GM10847 (cell line): ENCODE data around the gene GABARAP.

ENCODE experiments used
- POLR2A ChIP-seq: IDR thresholded peaks from 2 replicates; pipeline ENCODE4 v1.6.1; 2011; ENCODE audit not compliant: insufficient read length; ENCODE audit errors: extremely low read depth

GABARAP gene

GRCh38 chr17:7263801-7264078 is 21.5 kb upstream of the GABARAP start:
- no peak for TF ChIP-seq POLR2A

DNA sequence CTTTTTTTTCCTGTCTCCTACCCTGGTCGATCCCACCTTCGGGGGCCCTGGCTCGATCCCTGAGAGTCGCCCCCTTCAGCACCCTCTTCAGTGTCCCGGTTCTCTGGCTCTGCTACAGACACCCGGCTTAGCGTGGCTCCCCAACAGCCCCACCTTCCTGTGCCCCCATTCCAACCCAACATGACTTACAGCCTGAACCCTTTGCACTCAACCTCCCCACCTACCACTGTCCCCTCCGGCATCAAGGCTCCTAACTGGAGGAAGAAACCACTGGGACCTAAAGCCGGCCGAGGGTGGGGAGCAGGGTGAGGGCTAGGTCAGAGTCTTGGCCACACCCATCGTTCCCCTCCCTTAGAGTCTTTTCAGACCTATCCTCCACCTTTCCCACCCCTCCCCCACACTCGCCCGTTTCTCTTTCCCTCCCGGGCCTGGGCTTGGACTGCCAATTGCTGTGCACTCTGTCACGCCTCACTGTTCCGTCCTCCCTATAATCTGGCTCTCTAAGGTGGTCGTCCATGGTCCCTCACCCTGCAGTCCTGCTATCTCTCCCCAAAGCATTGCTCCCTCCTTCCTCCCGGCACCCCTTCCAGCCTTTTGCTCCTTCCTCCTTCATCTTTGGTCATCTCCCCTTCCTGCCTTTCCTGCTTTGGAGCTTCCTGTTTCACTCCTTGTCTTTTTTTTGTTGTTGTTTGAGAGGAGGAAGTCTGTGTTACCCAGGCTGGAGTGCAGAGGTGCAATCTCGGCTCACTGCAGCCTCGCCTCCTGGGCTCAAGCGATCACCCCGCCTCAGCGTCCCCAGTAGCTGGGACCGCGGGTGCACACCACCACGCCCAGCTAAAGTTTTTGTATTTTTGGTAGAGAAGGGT is 20.9 kb upstream of the GABARAP start:
- no peak for TF ChIP-seq POLR2A

DNA sequence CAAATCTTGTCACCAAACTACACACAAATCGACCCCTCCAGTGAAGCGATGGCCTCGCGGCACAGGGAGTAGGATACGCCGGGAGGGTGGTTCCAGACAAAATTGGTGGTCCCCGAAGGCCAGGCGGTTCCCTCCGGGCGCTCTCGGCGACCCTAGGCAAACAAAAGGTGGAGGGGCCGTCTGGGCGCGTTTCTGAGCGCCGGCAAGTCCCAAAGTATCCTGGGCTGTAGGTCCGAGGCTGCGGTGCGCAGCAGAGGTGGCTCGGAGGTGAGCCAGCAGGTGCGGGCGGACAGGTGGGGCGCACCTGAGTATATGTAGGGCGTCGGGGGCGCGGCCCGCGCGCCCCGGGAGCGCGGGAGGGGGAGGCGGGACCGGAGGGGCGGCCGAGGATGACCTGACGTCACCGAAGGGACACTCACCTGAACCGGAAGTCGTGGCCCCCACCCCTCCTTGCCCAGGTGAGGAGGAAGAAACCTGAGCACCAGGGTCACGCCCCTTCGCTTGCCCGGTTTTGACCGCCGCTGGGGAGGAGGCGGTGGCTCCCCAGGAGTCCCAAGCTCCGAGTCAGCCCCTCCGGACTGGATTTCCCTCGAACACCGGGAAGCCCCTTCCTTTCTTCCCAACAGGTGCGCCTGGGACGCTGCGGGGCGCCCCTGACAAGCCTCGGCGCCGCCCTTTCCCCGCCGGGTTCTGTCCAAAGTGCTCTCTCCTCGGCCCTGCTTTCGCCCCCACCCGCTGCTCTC is 20.1 kb upstream of the GABARAP start, which contains the start of gene CLDN7:
CLDN7 (minus strand) TSS at position 287 of the 743 bp plus-strand sequence. CDS start 435 bp downstream, outside the sequence.
- no peak for TF ChIP-seq POLR2A

DNA sequence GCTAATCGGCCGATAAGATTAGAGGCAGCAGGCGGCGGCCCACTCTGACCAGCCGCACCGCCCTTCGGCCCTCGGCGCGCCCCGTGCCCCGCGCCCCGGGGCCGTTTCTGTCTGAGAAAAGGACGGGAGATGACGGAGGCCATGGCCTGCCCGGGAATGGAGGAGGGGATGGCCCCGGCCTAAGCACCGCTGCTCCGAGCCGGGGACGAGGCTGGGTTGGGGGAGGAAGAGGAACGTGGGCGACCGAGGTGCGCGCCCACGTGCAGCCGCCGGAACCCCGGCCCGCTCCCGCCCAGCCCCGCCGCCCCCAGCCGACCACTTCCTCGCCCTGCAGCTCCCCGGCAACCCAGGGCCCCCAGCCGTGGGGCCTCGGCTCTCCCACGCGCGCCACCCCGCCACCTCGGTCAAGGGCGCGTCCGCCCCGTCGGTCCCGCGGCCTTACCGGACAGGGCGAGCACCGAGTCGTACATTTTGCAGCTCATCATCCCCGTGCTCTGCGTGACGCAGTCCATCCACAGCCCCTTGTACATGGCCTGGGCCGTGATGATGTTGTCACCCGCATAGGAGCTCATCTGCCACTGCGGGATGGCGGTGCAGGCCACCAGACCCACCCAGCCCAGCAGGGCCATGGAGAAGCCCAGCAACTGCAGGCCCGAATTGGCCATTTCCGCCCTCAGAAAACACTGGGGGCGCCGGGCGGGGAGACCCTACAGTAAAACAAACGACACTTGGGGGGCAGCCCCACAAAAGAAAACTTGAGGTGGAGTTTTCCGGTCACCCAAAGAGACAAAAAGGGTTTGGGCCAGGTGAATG is 19.3 kb upstream of the GABARAP start:
- no peak for TF ChIP-seq POLR2A

DNA sequence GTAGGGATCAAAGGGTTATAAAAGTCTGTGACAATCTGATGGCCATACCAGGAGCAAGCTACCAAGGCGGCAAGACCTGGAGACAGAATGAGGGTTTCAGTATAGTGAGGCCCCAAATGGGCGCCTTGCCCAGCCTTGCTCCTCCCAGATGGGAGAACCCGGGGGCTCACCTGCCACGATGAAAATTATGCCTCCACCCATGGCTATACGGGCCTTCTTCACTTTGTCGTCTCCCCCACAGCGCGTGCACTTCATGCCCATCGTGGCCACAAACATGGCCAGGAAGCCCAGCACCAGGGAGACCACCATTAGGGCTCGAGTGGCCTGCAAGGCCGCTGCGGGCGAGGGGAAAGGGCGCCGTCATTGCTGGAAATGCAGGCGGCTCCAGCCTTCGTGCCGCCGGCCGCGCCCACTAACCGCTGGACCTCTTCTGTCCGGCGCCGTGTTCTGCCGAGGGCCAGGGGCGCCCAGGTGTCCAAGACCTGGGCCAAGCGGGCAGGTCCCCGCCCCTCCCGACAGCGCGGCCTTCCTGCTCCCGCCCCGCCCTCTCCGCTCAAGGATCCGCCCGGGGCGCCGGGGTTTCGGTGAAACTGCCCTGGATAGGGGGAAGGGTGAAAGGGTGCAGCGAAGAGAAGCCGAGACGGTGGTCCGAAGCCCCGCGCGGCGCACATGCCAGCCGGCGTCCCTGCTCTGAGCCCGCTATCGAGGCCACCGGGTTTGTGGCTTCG is 18.6 kb upstream of the GABARAP start:
- no peak for TF ChIP-seq POLR2A

DNA sequence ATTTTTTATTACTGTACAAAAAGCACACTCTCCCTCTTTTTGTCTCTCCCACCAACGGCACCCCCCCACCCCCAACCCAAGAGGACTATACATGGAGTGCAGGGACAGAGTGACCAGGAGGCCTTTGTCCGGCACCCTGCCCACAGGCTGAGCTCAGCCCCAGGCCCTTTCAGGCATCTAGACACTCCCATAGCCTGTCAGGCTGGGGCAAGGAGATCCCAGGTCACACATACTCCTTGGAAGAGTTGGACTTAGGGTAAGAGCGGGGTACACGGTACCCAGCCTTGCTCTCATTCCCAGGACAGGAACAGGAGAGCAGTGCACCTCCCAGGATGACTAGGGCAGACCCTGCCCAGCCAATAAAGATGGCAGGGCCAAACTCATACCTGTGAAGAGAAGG is 17.9 kb upstream of the GABARAP start:
- TF ChIP-seq POLR2A, result no peak

- no peak for TF ChIP-seq POLR2A
Observed at GRCh38 chr17:7259555-7259889, 17.3 kb upstream of the GABARAP start.

DNA sequence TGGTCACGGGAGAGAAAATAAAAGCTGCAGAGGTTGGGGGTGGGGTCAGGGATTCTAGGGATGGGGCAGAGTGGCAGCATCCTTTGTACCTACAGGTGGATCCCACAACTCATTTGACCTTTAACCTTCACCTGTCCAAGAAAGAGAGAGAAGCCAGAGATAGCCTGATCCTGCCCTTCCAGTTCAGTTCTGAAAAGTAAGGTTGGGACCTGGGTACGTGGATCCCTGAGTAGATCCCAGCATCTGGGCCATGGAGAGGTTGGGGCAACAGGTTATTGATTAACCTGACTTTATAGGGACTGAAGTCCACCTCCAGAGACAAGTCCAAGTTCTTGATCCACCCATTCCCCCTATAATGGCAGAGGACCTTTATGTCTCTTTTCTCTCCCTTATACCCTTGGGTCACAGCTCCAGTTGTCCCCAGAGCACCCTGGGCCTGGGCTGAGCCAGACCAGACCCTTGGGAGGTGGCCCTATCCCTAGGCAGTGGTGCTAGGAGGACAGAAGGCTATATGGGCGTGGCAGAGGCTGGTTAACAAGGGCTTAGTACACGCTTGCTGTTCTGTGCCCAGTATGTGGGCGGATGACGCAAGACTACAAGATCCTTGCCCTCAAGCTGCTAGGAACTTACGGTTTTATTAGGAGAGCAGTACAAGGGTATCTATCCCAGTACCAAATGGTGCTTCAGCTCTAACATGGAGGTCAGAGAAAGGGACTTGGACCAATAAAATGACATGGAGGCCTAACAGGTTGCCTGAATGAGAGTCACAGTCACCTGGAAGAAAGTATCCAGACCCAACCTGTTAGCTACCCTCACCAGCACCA is 16.7 kb upstream of the GABARAP start:
- no peak for TF ChIP-seq POLR2A

GRCh38 chr17:7256766-7257456 is 14.7 kb upstream of the GABARAP start:
- no peak for TF ChIP-seq POLR2A

DNA sequence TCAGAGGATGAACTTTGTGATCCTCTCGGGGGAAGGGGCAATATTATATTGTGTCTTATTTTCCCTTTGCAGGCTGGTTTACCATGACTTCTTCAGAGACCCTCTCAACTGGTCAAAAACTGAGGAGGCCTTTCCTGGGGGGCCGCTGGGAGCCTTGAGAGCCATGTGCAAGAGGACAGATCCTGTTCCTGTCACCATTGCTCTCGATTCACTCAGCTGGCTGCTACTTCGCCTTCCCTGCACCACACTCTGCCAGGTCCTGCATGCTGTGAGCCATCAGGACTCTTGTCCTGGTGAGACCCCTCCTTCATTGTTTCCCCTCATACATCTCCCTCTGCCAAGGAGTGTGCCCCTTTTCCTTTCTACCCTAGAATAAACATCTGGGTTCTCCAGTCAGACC is 12.3 kb upstream of the GABARAP start:
- no peak for TF ChIP-seq POLR2A

- no peak for TF ChIP-seq POLR2A
Observed at GRCh38 chr17:7253082-7253481, 10.8 kb upstream of the GABARAP start.

DNA sequence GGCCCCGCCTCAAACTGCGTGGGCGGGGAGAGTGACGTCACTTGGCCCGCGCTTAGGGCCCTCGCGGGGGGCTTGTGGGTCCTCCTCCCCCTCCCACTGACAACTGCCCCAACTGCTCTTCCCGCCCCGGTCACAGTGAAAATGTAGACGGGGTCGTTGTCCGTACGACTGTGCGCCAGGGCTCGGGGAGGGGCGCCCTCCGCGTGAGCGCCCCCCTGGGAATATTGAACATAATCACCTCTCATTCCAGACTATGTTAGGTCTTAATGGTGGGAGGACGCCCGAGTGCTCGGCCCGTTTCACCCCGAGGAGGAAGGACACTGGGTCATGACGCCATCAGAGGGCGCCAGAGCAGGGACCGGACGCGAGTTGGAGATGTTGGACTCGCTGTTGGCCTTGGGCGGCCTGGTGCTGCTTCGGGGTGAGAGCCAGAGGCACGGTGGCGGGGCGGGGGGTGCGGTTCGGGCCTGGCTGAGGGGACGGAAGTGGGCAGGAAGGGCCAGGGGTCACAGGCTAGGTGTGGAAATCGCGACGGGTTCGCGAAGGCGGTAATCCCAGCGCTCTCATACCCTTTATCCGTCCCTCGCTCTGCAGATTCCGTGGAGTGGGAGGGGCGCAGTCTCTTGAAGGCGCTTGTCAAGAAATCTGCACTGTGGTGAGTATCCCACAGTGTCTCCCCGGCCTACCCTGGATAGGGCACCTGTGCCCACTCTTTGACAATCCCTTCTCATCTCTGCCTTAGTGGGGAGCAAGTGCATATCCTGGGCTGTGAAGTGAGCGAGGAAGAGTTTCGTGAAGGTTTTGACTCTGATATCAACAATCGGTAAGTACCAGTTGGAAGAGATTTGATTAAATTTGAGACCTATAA is 10.2 kb upstream of the GABARAP start, which contains the start of gene ELP5:
ELP5 (plus strand) TSS at position 40 of the 868 bp plus-strand sequence; CDS start at position 376, 336 bp downstream.
- peak; percentile 88 for TF ChIP-seq POLR2A
